IMR-90 (cell line): ENCODE data around the gene NFYC. TPM values are rescaled to one million over a fixed set of nuclear protein-coding genes. Genes with fewer than 3 reads are reported as not detected.

Experiments
- ATAC-seq: fragments of 200-7000 bp; cut with Tn5 transposase; 2 replicates; pipeline ENCODE4 v1.9.1; 2020; ENCODE audit warnings: low read depth, mild to moderate bottlenecking, moderate library complexity
- BruUV-seq: library from RNA; stranded (reverse); fragments of 400-500 nt; replicated peaks from 2 replicates; lab custom pipeline; 2021; lab: Mats Ljungman, UMichigan
- CTCF ChIA-PET: fragments of 300-600 bp; formaldehyde crosslinking; extraction: SDS; loops from one replicate; lab custom pipeline; 2021; ENCODE audit warnings: antibody characterized with exemption; lab: Yijun Ruan, JAX
- POLR2A ChIA-PET: fragments of 300-600 bp; sonication (Branson Sonifier 250); formaldehyde crosslinking; loops from one replicate; lab custom pipeline; 2022; ENCODE audit warnings: antibody characterized with exemption; ENCODE audit not compliant: unreplicated experiment; lab: Charles Lee
- DNase-seq: peaks from one replicate; pipeline ENCODE4 v3.0.0; 2013
- H2AFZ ChIP-seq: replicated peaks from 2 replicates; pipeline ENCODE3; 2013; ENCODE audit warnings: low read length, mild to moderate bottlenecking; ENCODE audit not compliant: poor library complexity
- H2AK5ac ChIP-seq: 2 replicates; pipeline ENCODE4 v1.6.1; 2013; ENCODE audit warnings: low read depth, low read length, inconsistent platforms
- H2AK9ac ChIP-seq: replicated peaks from 2 replicates; pipeline ENCODE3; 2013; ENCODE audit warnings: mild to moderate bottlenecking, low read depth, low read length, moderate library complexity; ENCODE audit not compliant: poor library complexity
- H2BK120ac ChIP-seq: 2 replicates; pipeline ENCODE4 v1.6.1; 2013; ENCODE audit warnings: low read depth, low read length, inconsistent platforms
- H2BK15ac ChIP-seq: 3 replicates; pipeline ENCODE4 v1.6.1; 2013; ENCODE audit warnings: low read depth, low read length, inconsistent platforms
- H2BK20ac ChIP-seq: 2 replicates; pipeline ENCODE4 v1.6.1; 2013; ENCODE audit warnings: low read depth, mild to moderate bottlenecking, inconsistent platforms, low read length, moderate library complexity
- H2BK5ac ChIP-seq: 2 replicates; pipeline ENCODE4 v1.6.1; 2013; ENCODE audit warnings: mild to moderate bottlenecking, low read depth, low read length, inconsistent platforms; ENCODE audit not compliant: poor library complexity, severe bottlenecking
- H3K14ac ChIP-seq: replicated peaks from 2 replicates; pipeline ENCODE4 v1.6.1; 2013; ENCODE audit warnings: low read depth, low read length, inconsistent platforms
- H3K18ac ChIP-seq: 2 replicates; pipeline ENCODE4 v1.6.1; 2013; ENCODE audit warnings: low read depth, low read length, control low read depth
- H3K23ac ChIP-seq: 2 replicates; pipeline ENCODE4 v1.6.1; 2013; ENCODE audit warnings: low read depth, low read length, inconsistent platforms
- H3K27ac ChIP-seq: 2 replicates; pipeline ENCODE4 v1.5.1; 2013; ENCODE audit warnings: mild to moderate bottlenecking, control low read depth, low read length; ENCODE audit not compliant: insufficient read depth
- H3K27me3 ChIP-seq: 2 replicates; pipeline ENCODE4 v1.6.1; 2013; ENCODE audit warnings: low read length; ENCODE audit not compliant: control insufficient read depth, insufficient read depth
- H3K36me3 ChIP-seq: 2 replicates; pipeline ENCODE4 v1.6.1; 2013; ENCODE audit warnings: low read length, mixed read lengths; ENCODE audit not compliant: control insufficient read depth, insufficient read depth
- H3K4ac ChIP-seq: 2 replicates; pipeline ENCODE4 v1.6.1; 2013; ENCODE audit warnings: low read depth, low read length, inconsistent platforms
- H3K4me1 ChIP-seq: 2 replicates; pipeline ENCODE4 v1.6.1; 2013; ENCODE audit warnings: low read length, mixed read lengths; ENCODE audit not compliant: control insufficient read depth, insufficient read depth
- H3K4me2 ChIP-seq: 2 replicates; pipeline ENCODE4 v1.6.1; 2013; ENCODE audit warnings: low read depth, mild to moderate bottlenecking, control low read depth, low read length, moderate library complexity
- H3K4me3 ChIP-seq: 2 replicates; pipeline ENCODE4 v1.5.1; 2013; ENCODE audit warnings: low read depth, mild to moderate bottlenecking, control low read depth, low read length, moderate library complexity; ENCODE audit not compliant: insufficient read depth
- H3K56ac ChIP-seq: 2 replicates; pipeline ENCODE4 v1.6.1; 2013; ENCODE audit warnings: low read length, inconsistent platforms; ENCODE audit not compliant: insufficient read depth; ENCODE audit errors: extremely low read depth
- H3K79me1 ChIP-seq, 2 experiments: 2 replicates each; pipeline ENCODE4 v1.6.1; 2013; ENCODE audit warnings: low read length in 2 of 2, inconsistent platforms in 1 of 2, low read depth in 1 of 2
- H3K9ac ChIP-seq: 2 replicates; pipeline ENCODE4 v1.6.1; 2013; ENCODE audit warnings: low read depth, low read length, control low read depth
- H3K9me1 ChIP-seq: 2 replicates; pipeline ENCODE4 v1.6.1; 2013; ENCODE audit warnings: low read length, inconsistent platforms; ENCODE audit not compliant: insufficient read depth
- H3K9me3 ChIP-seq: 2 replicates; pipeline ENCODE4 v1.6.1; 2013; ENCODE audit warnings: low read length; ENCODE audit not compliant: control insufficient read depth, insufficient read depth
- H4K20me1 ChIP-seq: 2 replicates; pipeline ENCODE4 v1.6.1; 2013; ENCODE audit warnings: low read length, inconsistent platforms; ENCODE audit not compliant: insufficient read depth
- H4K5ac ChIP-seq: 2 replicates; pipeline ENCODE4 v1.6.1; 2013; ENCODE audit warnings: mild to moderate bottlenecking, low read depth, low read length, control low read depth
- H4K8ac ChIP-seq, 2 experiments: 2 replicates each; pipeline ENCODE4 v1.6.1; 2013; ENCODE audit warnings: low read depth in 2 of 2, low read length in 2 of 2, control low read depth in 1 of 2, inconsistent platforms in 1 of 2
- H4K91ac ChIP-seq: 2 replicates; pipeline ENCODE4 v1.6.1; 2013; ENCODE audit warnings: low read depth, low read length, inconsistent platforms; ENCODE audit not compliant: insufficient read depth
- BHLHE40 ChIP-seq: fragments of 150-350 bp; IDR thresholded peaks from 2 replicates; pipeline ENCODE4 v1.6.1; 2016; ENCODE audit warnings: mild to moderate bottlenecking, low read depth, low read length
- CEBPB ChIP-seq: IDR thresholded peaks from 2 replicates; pipeline ENCODE4 v1.6.1; 2012; ENCODE audit warnings: low read depth, low read length, improper control_type of control experiment
- FOS ChIP-seq: fragments of 150-350 bp; IDR thresholded peaks from 2 replicates; pipeline ENCODE4 v1.6.1; 2016; ENCODE audit warnings: low read depth, low read length
- MAFK ChIP-seq: IDR thresholded peaks from 2 replicates; pipeline ENCODE4 v1.6.1; 2012; ENCODE audit warnings: low read depth, low read length, improper control_type of control experiment
- MAZ ChIP-seq: IDR thresholded peaks from 2 replicates; pipeline ENCODE4 v1.6.1; 2012; ENCODE audit warnings: low read depth, mild to moderate bottlenecking, low read length, improper control_type of control experiment, moderate library complexity, borderline replicate concordance
- RFX5 ChIP-seq: IDR thresholded peaks from 2 replicates; pipeline ENCODE4 v1.8.0; 2012; ENCODE audit warnings: low read depth, mild to moderate bottlenecking, low read length, moderate library complexity
- WGBS, 2 experiments: methylation state at CpG; one replicate each; pipeline versions ENCODE4 v1.1.5 to v1.1.7; 2013; ENCODE audit warnings: missing lambda C conversion rate in 2 of 2; ENCODE audit not compliant: insufficient read length in 1 of 2; ENCODE audit errors: extremely low coverage in 2 of 2; 5-methylcytosine and 5-hydroxymethylcytosine counted together
- dilution Hi-C: fragments of 300-500 bp; cut with HindIII; formaldehyde crosslinking; loops from one replicate; pipeline ENCODE4 v1.14.3; 2018; ENCODE audit warnings: low sequenced_read_pairs; ENCODE audit not compliant: unreplicated experiment
- in situ Hi-C: fragments of 300-500 bp; cut with MboI; formaldehyde crosslinking; loops from 3 replicates; pipeline ENCODE4 v1.14.3; 2019; ENCODE audit warnings: low sequenced_read_pairs, inconsistent platforms, mixed read lengths
- intact Hi-C: fragments of 100-400 bp; cut with micrococcal nuclease; formaldehyde crosslinking; loops from 2 replicates; pipeline ENCODE4 v1.10.0; 2022
- polyA plus RNA-seq, 3 experiments: library from polyadenylated mRNA; depleted of rRNA; stranded (reverse); fragments of >200 nt; gene quantifications; 2 replicates each; pipeline ENCODE4 v1.2.3, GENCODE V29; 2012; ENCODE audit warnings: low replicate concordance in 1 of 3
- total RNA-seq: library from RNA; depleted of rRNA; stranded (reverse); fragments of >200 nt; gene quantifications from 2 replicates; pipeline ENCODE4 v1.2.3, GENCODE V29; 2012

NFYC gene
- total and polyA plus RNA-seq, 2 of the 4 experiments (the other 2 are of a cell fraction) = 45.2 to 62.2 TPM

DNA sequence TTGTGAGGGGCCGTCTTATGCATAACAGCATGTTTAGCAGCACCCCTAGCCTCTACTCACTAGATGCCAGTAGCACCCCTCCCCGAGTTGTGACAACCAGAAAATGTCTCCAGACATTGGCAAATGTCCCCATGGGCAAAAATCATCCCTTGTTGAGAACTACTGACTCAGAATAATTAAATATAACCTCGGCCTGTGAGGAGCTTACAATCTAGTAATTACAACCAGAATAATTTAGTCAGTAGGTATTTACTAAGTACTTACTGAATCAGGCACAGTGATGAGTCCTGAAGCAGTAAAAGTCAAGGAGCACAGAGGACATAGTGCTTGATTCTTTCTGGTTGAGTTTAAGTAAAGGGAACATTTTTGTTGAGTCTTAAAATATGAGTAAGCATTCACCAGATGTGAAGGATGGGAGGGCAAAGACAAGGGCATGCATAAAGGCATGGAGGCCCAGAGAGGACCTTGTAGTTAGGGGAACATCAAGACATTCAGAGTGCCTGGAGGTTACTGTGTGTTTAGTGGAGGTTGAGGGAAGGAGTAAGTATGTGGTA lies 48.0 kb downstream of the NFYC start:
- Histone ChIP-seq H3K9ac (no peak overlapping the region), H2AK5ac (no peak overlapping the region), H3K4ac (no peak overlapping the region), H2BK20ac (no peak overlapping the region), H3K9me1 (peaks cover 5% of the 10 kb centered on the region), H3K4me2 (no peak overlapping the region), H3K27ac (no peak overlapping the region), H4K91ac (no peak overlapping the region), H2AFZ (no peak overlapping the region), H2BK15ac (no peak overlapping the region), H3K14ac (no peak overlapping the region), H3K79me1 (peaks cover 32 to 38% of the 10 kb centered on the region in 2 experiments), H2AK9ac (no peak overlapping the region), H4K5ac (no peak overlapping the region), H3K9me3 (no peaks in the 10 kb centered on the region; the same call in 1 of the 2 replicates), H3K27me3 (no peaks in the 10 kb centered on the region), H4K8ac (no peak overlapping the region), H2BK120ac (no peak overlapping the region), H2BK5ac (no peak overlapping the region), H3K56ac (no peak overlapping the region), H4K20me1 (no peaks in the 10 kb centered on the region; the same call in 1 of the 2 replicates), H3K4me1 (peaks cover 5% of the 10 kb centered on the region), H3K4me3 (no peak overlapping the region), H3K23ac (peak overlapping the region; percentile 89), H3K36me3 (peaks cover 11% of the 10 kb centered on the region), H3K18ac (no peak overlapping the region)
- POLR2A ChIA-PET = no interaction called here
- TF ChIP-seq CEBPB (no peak), MAFK (no peak), BHLHE40 (no peak), FOS (no peak), RFX5 (no peak), MAZ (no peak)
- in situ Hi-C loops (no loop called here), dilution Hi-C loops (no loop called here), intact Hi-C loops (no loop called here)
- CTCF ChIA-PET = no interaction called here
- WGBS, 2 experiments = no CpG with 5 or more reads among the region's 3 CpGs
- DNase-seq (peak; percentile 21), ATAC-seq (peak; percentile 66)
- BruUV-seq = no TSS peak
